ENCODE data around the gene SORCS2.
A peak's percentile ranks its signal among the peaks of the same experiment; 100 is the strongest.

Gene SORCS2

GRCh38 chr4:7309636-7310390 lies 117.5 kb downstream of the SORCS2 start:
- no peak for DNase-seq

GRCh38 chr4:7310451-7310850 lies 118.1 kb downstream of the SORCS2 start:
- no peak for DNase-seq

- DNase-seq: no peak
Measured at GRCh38 chr4:7311205-7311604, 118.9 kb downstream of the SORCS2 start.

GRCh38 chr4:7312691-7313090 lies 120.4 kb downstream of the SORCS2 start:
- no peak for DNase-seq

- DNase-seq: no peak
Measured at GRCh38 chr4:7313347-7313811, 121.0 kb downstream of the SORCS2 start.

GRCh38 chr4:7313991-7314390 lies 121.7 kb downstream of the SORCS2 start:
- no peak for DNase-seq

GRCh38 chr4:7315286-7315685 lies 122.9 kb downstream of the SORCS2 start:
- no peak for DNase-seq

GRCh38 chr4:7315935-7316334 lies 123.6 kb downstream of the SORCS2 start:
- no peak for DNase-seq

- no peak for DNase-seq
Measured at GRCh38 chr4:7319024-7319423, 126.7 kb downstream of the SORCS2 start.

GRCh38 chr4:7320206-7320797 lies 128.0 kb downstream of the SORCS2 start:
- no peak for DNase-seq

- DNase-seq: no peak
Measured at GRCh38 chr4:7322166-7322991, 130.0 kb downstream of the SORCS2 start.

GRCh38 chr4:7323461-7323871 lies 131.1 kb downstream of the SORCS2 start:
- DNase-seq: no peak

- DNase-seq: peak; percentile 53
Measured at GRCh38 chr4:7323872-7324650, 131.7 kb downstream of the SORCS2 start.

- DNase-seq: peak; percentile 46
Measured at GRCh38 chr4:7324651-7325121, 132.3 kb downstream of the SORCS2 start.

GRCh38 chr4:7325541-7325940 lies 133.2 kb downstream of the SORCS2 start:
- DNase-seq: no peak

- no peak for DNase-seq
Measured at GRCh38 chr4:7326306-7326692, 134.0 kb downstream of the SORCS2 start.

- DNase-seq: no peak
Measured at GRCh38 chr4:7326693-7327340, 134.5 kb downstream of the SORCS2 start.

GRCh38 chr4:7327341-7327885 lies 135.1 kb downstream of the SORCS2 start:
- no peak for DNase-seq

- DNase-seq: no peak
Measured at GRCh38 chr4:7328162-7328912, 136.0 kb downstream of the SORCS2 start.

GRCh38 chr4:7328913-7329638 lies 136.7 kb downstream of the SORCS2 start:
- no peak for DNase-seq

All from NK-92 treated with Interleukin-12 subunit alpha and Interleukin-12 subunit beta, amount 100 ng/mL, for 24 hours (cell line).